Body of pancreas (tissue), 4 donors: ENCODE measurements around the gene ANP32B.

Experiments
- POLR2A ChIP-seq, 3 donors: fragments of 450-650 bp; IDR thresholded peaks; one replicate each; pipeline ENCODE4 v1.6.1; 2016; ENCODE audit warnings: antibody characterized with exemption in 3 of 3, mild to moderate bottlenecking in 2 of 3
- TF ChIP-seq, protein P1 (sequence below), 7 experiments: fragments of 450-650 bp in 4 of 7; fragments of 200-600 bp in 3 of 7; sonication (generic) in 3 of 7; IDR thresholded peaks; one replicate each; pipeline ENCODE4 v1.5.1; 2016 to 2019; ENCODE audit warnings: antibody characterized with exemption in 7 of 7

DNA sequence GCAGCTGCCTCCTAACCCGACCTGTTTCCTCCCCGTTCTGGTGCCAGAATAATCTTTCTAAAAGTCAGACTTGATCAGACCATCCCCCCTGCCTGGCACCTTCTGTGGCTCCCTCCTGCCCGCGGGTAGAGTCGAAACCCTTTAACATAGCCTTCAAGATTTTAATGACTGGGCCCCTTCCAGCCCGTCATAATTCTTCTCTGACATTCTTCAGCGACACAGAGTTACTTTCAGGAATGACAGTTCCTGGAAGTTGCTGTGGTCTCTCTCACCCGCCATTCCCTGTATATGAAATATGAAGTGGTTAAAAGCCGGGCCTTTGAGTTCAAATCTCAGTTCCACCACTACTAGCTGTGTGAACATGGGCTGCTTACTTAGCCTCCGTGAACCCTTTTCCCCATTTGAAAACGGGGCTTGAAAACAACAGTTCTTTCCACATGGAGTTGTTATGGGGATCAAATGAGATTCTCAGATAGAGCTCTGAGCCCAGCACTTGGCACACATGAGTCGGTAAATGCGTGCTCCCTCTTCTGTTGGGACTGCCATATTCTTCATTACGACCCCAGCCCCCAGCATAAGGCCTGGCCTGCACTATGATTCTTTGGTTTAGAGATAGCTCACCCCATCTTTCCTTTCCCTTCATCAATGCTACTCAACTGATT is 74.1 kb downstream of the ANP32B start:
- TF ChIP-seq, protein P1, sequence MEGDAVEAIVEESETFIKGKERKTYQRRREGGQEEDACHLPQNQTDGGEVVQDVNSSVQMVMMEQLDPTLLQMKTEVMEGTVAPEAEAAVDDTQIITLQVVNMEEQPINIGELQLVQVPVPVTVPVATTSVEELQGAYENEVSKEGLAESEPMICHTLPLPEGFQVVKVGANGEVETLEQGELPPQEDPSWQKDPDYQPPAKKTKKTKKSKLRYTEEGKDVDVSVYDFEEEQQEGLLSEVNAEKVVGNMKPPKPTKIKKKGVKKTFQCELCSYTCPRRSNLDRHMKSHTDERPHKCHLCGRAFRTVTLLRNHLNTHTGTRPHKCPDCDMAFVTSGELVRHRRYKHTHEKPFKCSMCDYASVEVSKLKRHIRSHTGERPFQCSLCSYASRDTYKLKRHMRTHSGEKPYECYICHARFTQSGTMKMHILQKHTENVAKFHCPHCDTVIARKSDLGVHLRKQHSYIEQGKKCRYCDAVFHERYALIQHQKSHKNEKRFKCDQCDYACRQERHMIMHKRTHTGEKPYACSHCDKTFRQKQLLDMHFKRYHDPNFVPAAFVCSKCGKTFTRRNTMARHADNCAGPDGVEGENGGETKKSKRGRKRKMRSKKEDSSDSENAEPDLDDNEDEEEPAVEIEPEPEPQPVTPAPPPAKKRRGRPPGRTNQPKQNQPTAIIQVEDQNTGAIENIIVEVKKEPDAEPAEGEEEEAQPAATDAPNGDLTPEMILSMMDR (IDR thresholded peaks at IDR 0.05) = no peak
- no peak for TF ChIP-seq POLR2A (IDR thresholded peaks at IDR 0.05)
